GM19455 (cell line): ENCODE data around the gene HDAC9.
A peak's percentile ranks its signal among the peaks of the same experiment; 100 is the strongest.

Experiments
- ATAC-seq: cut with Tn5 transposase; IDR thresholded peaks from one replicate; pipeline ENCODE4 v1.9.1; 2021; ENCODE audit not compliant: unreplicated experiment

Gene HDAC9

GRCh38 chr7:18828260-18828993 lies 332.9 kb downstream of the HDAC9 start:
- no peak for ATAC-seq

DNA sequence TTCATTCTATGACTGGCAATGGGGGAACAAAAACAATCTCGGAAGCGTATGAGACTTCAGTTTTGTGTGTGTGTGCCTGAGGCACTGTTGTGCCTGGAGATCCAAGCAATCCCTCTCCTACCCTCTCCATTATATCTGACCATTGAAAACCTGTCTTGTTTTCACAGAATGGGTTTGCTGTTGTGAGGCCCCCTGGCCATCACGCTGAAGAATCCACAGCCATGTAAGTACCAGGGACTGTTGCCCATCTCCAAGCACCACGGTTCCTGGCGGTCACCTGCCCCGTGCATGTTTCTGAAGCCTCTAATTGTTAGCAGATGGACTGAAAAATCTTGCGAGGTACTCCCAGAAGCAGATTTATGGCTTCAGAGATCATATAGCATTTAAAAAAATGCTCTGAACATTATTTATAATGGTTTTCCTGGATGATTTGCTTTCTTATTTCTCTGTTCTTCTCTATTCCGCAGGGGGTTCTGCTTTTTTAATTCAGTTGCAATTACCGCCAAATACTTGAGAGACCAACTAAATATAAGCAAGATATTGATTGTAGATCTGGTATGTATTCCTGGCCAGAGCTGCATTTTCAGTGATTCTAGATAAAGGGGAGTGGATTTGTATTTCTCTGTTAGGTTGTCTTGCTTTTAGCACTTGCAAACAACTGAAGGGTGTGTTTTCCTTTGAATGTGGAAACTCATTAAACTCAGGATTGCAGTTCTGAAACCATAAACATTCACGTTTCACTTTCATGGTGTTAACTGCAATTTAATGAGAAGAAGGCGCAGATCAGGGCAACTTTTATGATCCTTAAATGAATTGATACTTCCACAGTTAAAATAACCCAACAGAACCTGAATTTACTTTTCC lies 333.7 kb downstream of the HDAC9 start:
- no peak for ATAC-seq

- no peak for ATAC-seq
These were observed 334.3 kb downstream of the HDAC9 start for GRCh38 chr7:18829858-18830285.

- ATAC-seq = no peak
These were observed 335.9 kb downstream of the HDAC9 start for GRCh38 chr7:18831419-18831818.

DNA sequence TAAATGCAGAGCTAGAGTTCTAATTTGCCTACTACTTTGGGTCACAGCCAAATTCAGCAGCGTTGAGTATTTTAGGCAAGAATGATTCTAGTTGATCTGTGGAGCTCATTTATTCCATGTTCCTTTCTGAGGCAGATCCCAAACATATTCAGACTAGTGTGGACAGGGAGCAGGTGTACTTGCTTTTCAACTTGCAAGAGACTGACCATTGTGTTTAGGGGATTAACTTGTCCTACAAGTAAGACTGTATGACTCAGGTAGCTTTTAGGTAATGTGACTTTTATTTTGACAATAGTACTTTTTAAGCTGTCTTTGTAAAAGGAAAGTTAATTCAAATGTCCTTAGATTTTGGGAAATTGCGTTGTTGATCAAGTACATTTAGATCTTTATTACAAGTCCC lies 336.4 kb downstream of the HDAC9 start:
- no peak for ATAC-seq

DNA sequence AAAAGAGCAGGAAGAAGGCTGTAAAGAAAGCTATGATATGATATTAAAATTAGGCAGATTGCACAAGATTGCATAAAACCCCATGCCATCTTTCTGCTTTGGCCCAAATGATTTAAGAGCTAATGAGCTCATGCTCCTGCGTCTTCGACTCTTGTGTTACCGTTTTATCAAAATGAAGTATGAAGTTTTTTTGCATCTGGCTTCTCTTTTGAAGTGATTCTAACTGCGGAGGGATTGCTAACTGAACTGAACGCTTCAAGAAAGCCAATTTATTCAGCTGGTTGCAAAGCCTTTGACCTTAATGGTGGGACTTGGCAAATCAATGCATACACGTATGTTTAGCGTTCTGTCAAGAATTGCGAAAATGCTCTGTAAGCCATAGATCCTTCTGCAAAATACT lies 339.0 kb downstream of the HDAC9 start:
- no peak for ATAC-seq

DNA sequence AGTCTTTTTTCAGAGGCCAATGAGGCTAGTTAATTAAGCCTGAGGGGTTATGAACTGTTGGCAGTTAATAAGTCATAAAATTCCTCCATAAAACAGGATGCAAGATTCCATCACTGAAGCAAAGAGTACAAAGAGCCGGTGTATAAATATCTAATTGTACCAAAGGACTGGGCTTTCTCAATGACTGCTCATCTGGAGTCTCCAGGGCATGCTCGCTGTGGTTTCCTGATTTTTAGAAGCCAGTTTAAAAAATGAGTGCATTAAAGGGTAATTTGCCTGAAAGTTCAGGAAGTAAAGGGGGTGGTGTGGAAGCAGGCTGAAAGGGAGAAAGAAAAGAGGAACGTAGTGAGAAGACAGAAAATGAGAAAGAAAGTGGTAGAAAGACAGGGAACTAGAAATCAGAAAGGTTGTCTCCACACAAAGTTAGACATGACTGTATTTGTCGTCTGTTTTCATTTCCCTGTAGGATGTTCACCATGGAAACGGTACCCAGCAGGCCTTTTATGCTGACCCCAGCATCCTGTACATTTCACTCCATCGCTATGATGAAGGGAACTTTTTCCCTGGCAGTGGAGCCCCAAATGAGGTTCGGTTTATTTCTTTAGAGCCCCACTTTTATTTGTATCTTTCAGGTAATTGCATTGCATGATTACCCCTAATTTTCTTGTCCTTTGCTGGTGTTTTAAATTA lies 339.6 kb downstream of the HDAC9 start:
- no peak for ATAC-seq

DNA sequence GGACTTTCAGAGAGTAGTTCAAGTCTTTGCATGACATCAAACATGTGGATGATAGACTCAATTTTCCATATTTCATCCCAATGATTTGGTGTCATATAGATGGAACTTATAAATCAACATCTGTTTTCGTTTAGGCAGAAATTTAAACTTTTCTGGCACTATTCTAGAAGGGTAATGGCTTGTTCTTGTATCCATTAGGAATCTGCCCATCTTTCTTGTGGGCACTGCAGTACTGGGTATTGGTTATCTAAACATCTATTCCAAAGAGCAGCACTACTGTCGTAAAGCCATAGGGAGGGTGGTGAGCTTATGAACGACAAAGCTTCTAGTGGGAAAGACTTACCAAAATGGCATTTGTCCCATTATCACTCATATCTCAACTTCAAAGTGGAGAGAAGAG lies 348.4 kb downstream of the HDAC9 start:
- no peak for ATAC-seq

DNA sequence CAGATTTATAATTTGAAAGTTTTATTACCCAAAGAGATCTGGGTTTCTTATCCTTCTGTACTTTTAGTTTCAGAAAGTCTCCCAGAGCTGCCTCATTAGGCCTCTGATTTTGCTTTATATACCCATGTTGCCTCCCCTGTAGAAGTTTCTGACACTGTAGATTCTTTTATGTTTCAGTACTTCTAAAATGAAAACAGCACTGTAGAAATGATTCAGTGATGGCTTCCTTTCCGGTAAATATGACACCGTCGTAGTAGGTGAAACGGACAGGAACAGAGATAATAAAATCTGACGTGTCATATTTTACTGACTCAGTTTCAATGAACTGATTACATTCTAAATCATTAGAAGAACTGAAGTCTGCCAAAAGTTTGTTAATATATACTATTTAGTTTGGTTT lies 349.2 kb downstream of the HDAC9 start:
- ATAC-seq = no peak

- ATAC-seq = no peak
These were observed 350.2 kb downstream of the HDAC9 start for GRCh38 chr7:18845700-18846099.

DNA sequence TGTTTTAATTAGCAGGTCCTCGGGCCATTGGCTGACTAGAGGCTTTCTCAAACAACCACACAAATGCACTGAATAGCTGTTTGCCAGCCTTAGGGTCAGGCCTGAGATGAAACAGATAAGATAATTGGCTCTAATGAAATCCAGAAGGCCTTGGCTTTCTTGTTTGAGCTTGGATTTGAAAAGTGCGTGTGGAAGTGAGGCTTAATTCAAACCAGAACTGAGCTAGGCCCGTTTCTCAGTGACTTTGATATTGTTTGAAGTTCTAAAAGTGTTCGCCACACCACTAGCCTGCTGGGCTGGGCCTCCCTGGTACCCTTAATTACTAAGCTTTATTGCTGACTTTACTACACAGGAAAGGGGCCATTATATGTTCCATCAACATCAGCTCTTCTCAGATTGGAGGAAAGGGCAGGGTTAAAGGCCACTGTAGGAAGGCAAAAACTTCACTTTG lies 351.2 kb downstream of the HDAC9 start:
- ATAC-seq = no peak

DNA sequence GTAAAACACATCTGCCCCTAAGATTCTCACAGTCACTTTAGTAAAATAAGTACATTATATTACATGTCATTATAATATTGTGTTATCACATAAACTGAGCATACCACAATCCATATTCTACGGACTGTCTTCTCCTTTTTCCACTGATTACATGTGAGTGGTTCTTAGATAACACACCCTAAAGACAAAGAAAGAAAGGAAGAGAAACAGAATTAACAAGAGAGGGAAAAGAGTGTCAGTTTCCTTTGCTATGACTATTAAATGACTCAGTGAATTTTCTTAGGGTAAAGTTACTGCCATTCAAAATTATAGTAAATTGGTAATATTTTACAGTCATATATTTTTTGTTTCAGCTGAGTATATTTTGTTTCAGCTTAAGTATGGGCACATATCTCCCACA lies 353.6 kb downstream of the HDAC9 start:
- no peak for ATAC-seq

GRCh38 chr7:18855796-18856195 lies 360.2 kb downstream of the HDAC9 start:
- ATAC-seq = no peak

- no peak for ATAC-seq
These were observed 362.7 kb downstream of the HDAC9 start for GRCh38 chr7:18858232-18858631.

DNA sequence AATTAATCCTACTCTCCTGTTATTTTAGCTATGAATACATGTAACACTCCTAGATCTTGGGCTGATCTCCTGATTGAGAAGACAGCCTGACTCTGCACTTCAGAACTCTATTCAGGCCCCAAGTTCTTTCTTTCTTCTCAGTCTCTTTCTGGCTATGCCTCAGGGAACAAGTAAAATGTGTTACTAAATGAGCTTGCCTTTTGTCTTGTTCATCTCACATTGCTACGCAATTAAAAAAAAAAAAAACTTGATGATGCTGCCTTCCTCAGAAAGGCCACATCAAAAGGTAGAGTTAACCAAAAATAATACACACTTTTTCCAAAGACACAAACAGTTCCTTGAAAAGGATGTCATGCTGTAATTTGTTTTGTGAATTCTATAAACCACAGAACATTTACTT lies 363.8 kb downstream of the HDAC9 start:
- no peak for ATAC-seq

DNA sequence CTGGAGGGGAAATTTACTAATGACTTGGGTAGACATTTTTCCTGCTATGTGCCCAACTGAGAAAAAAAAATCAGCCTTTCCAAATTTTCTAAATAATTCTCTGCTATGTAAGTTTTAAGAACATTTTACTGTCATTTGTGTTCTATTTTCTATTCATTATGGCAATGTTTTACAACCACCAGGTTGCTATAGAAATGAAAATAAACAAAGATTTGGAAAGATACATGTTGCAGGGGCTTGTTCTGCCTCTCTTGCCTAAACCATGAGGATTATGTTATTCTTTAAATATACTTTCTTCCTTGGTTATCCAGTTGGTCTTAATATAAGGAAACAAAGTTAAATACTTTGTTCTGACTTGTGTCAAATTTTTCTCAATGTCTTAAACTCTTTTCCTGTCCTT lies 364.7 kb downstream of the HDAC9 start:
- no peak for ATAC-seq

DNA sequence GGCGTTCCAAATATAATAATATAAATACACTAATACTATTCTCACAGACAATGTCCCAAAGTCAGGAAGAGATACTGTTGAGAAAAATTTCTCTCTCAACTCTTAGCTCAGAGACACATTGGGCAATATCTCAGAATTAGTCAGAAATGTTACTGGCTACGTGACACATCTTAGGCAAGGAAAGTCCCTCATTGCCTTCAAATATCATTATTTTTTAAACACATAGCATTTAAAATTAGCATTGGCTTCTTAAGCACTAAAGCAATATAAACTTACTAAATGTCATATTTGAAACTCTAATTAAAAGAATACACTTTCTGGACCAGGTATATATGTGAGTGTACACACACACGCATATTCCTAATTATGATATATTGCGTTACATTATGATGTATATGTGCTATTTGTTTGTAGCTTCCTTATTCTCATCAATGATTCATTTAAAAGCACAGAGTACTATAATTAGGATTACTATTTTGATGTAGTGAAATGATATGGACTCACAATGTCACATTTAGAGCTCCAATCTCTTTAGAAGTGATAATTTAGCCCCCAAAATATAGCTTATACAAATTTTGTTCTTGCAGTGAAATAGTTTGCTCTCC lies 366.1 kb downstream of the HDAC9 start:
- ATAC-seq = peak; percentile 53

- no peak for ATAC-seq
These were observed 369.4 kb downstream of the HDAC9 start for GRCh38 chr7:18864967-18865366.

- no peak for ATAC-seq
These were observed 370.9 kb downstream of the HDAC9 start for GRCh38 chr7:18866359-18867036.

DNA sequence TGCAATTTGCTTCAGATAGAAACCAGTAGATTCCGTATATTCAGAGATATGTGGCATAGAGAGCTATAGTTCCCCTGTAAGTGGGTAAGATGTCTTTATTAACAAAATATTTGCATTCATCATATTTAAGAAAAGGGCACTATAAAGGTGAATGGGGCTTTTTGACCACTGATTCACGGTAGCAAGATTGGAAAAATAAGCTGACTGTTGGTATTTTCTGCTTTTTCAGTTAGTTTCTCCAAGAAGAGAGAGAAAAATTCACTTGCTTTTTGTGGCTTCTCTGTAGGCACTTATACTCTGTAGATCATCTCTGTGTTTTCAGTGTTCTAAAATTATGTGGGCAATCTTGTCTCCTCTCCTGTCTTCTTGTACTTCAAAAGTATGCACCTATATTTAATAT lies 376.8 kb downstream of the HDAC9 start:
- ATAC-seq = no peak
